Keratinocyte (primary cell): Measurements from ENCODE around the gene NRF1. TPM values are rescaled to one million over a fixed set of nuclear protein-coding genes. Genes with fewer than 3 reads are reported as not detected.

Experiments used
- DNase-seq: peaks from one replicate; pipeline ENCODE4 v3.0.0-alpha.2; 2011; ENCODE audit warnings: low read depth, missing footprints, low spot score
- FAIRE-seq: peaks from 2 replicates; lab custom pipeline; 2011; peaks lifted over from hg19 to GRCh38; lab: Jason Lieb, UNC
- H2AFZ ChIP-seq: 2 replicates; pipeline ENCODE4 v1.6.0; 2012; ENCODE audit warnings: low read length, control low read depth, inconsistent platforms; ENCODE audit not compliant: control insufficient read depth
- H3K27ac ChIP-seq: 2 replicates; pipeline ENCODE4 v1.5.1; 2011; ENCODE audit warnings: low read length; ENCODE audit not compliant: control insufficient read depth, insufficient read depth
- H3K27me3 ChIP-seq: 3 replicates; pipeline ENCODE4 v1.6.0; 2011; ENCODE audit warnings: low read length; ENCODE audit not compliant: control insufficient read depth, insufficient read depth; ENCODE audit errors: extremely low read depth
- H3K36me3 ChIP-seq, 2 experiments: 2 replicates in 1 of 2; 3 replicates in 1 of 2; pipeline ENCODE4 v1.5.1; 2011; ENCODE audit warnings: low read length in 2 of 2, mild to moderate bottlenecking in 1 of 2; ENCODE audit not compliant: control insufficient read depth in 2 of 2, insufficient read depth in 2 of 2; ENCODE audit errors: extremely low read depth in 1 of 2
- H3K4me1 ChIP-seq: 3 replicates; pipeline ENCODE4 v1.5.1; 2011; ENCODE audit warnings: low read length; ENCODE audit not compliant: control insufficient read depth, insufficient read depth; ENCODE audit errors: extremely low read depth
- H3K4me2 ChIP-seq: 3 replicates; pipeline ENCODE4 v1.6.0; 2011; ENCODE audit warnings: low read depth, low read length; ENCODE audit not compliant: control insufficient read depth, insufficient read depth; ENCODE audit errors: extremely low read depth
- H3K4me3 ChIP-seq, 3 experiments: fragments of 200-600 bp in 1 of 3; sonication (generic) in 1 of 3; 2 replicates in 2 of 3; 3 replicates in 1 of 3; pipeline ENCODE4 v1.5.1; 2011 to 2016; ENCODE audit warnings: low read length in 3 of 3, mild to moderate bottlenecking in 3 of 3, control low read depth in 2 of 3, inconsistent platforms in 1 of 3, low read depth in 1 of 3, mixed read lengths in 1 of 3, mixed run types in 1 of 3, moderate library complexity in 1 of 3; ENCODE audit not compliant: control insufficient read depth in 2 of 3, insufficient read depth in 2 of 3; ENCODE audit errors: extremely low read depth in 1 of 3
- H3K79me2 ChIP-seq: 2 replicates; pipeline ENCODE4 v1.6.0; 2012; ENCODE audit warnings: low read length; ENCODE audit not compliant: control insufficient read depth, insufficient read depth
- H3K9ac ChIP-seq: 3 replicates; pipeline ENCODE4 v1.6.0; 2011; ENCODE audit warnings: low read length; ENCODE audit not compliant: control insufficient read depth, insufficient read depth; ENCODE audit errors: extremely low read depth
- H3K9me1 ChIP-seq: 3 replicates; pipeline ENCODE4 v1.6.0; 2011; ENCODE audit warnings: low read length; ENCODE audit not compliant: control insufficient read depth, insufficient read depth; ENCODE audit errors: extremely low read depth
- H3K9me3 ChIP-seq: 2 replicates; pipeline ENCODE4 v1.5.1; 2012; ENCODE audit warnings: low read depth, low read length; ENCODE audit not compliant: control insufficient read depth
- H4K20me1 ChIP-seq: 3 replicates; pipeline ENCODE4 v1.6.0; 2011; ENCODE audit warnings: low read length; ENCODE audit not compliant: control insufficient read depth, insufficient read depth; ENCODE audit errors: extremely low read depth
- CTCF ChIP-seq, 3 experiments: IDR thresholded peaks in 1 of 3; conservative IDR thresholded peaks in 1 of 3; optimal IDR thresholded peaks in 1 of 3; 2 replicates in 2 of 3; 3 replicates in 1 of 3; pipeline versions ENCODE3 to v1.5.1; 2011; ENCODE audit warnings: low read length in 3 of 3, mild to moderate bottlenecking in 3 of 3, moderate library complexity in 2 of 3, control low read depth in 1 of 3, inconsistent platforms in 1 of 3; ENCODE audit not compliant: insufficient read depth in 2 of 3; ENCODE audit errors: extremely low read depth in 1 of 3
- EZH2 ChIP-seq: IDR thresholded peaks from one replicate; pipeline ENCODE4 v1.6.1; 2012; ENCODE audit warnings: inconsistent platforms, mild to moderate bottlenecking, low read length, moderate library complexity
- dilution Hi-C: fragments of 300-500 bp; cut with MboI; formaldehyde crosslinking; loops from one replicate; pipeline ENCODE4 v1.7.0; 2020; ENCODE audit warnings: low sequenced_read_pairs; ENCODE audit not compliant: extremely low pct_ligation_motif_present
- polyA plus RNA-seq, 5 experiments: library from polyadenylated mRNA; depleted of rRNA in 3 of 5; stranded (reverse) in 3 of 5; stranded (forward) in 1 of 5; unstranded in 1 of 5; fragments of >200 nt; gene quantifications; 1 replicate in 1 of 5; 2 replicates in 3 of 5; 3 replicates in 1 of 5; pipeline versions ENCODE4 v1.2.1 to v1.2.3, GENCODE V29; 2011 to 2012; ENCODE audit warnings: missing spikeins in 2 of 5, low read depth in 1 of 5, low replicate concordance in 1 of 5

Gene NRF1
- polyA plus RNA-seq, 1 donor (not counting 4 experiments of a cell fraction or from before 2014, with no cell fraction given) = 12.6 TPM

GRCh38 chr7:129774359-129774758 lies 162.8 kb downstream of the NRF1 start:
- DNase-seq = no peak
- Histone ChIP-seq H3K4me1 (peaks cover 7% of the 10 kb centered on the region), H2AFZ (no peak overlapping the region), H3K27me3 (no peaks in the 10 kb centered on the region), H3K27ac (no peak overlapping the region), H3K9me3 (no peaks in the 10 kb centered on the region), H3K36me3 (peaks cover 0 to 3% of the 10 kb centered on the region in 2 experiments), H3K79me2 (peaks cover 28% of the 10 kb centered on the region), H3K9ac (no peak overlapping the region), H3K4me2 (no peak overlapping the region), H3K9me1 (no peaks in the 10 kb centered on the region), H3K4me3 (no peak overlapping the region), H4K20me1 (peaks cover 8% of the 10 kb centered on the region)
- TF ChIP-seq CTCF (optimal IDR thresholded peaks at IDR 0.05 in 1 of 3, IDR thresholded peaks at IDR 0.05 in 1 of 3, conservative IDR thresholded peaks at IDR 0.05 in 1 of 3; ENCODE audit: extremely low read depth in 1 of 3, insufficient read depth in 2 of 3, low read length in 3 of 3) (no peak), EZH2 (no peak)
- no peak for FAIRE-seq
- dilution Hi-C loops = no loop called here

- Histone ChIP-seq H3K4me1 (peaks cover 7% of the 10 kb centered on the region), H4K20me1 (peaks cover 8% of the 10 kb centered on the region), H3K27ac (no peak overlapping the region), H3K36me3 (peaks cover 0 to 3% of the 10 kb centered on the region in 2 experiments), H3K4me3 (no peak overlapping the region), H3K9me1 (no peaks in the 10 kb centered on the region), H3K4me2 (no peak overlapping the region), H2AFZ (no peak overlapping the region), H3K27me3 (no peaks in the 10 kb centered on the region), H3K9ac (no peak overlapping the region), H3K79me2 (peaks cover 28% of the 10 kb centered on the region), H3K9me3 (no peaks in the 10 kb centered on the region)
- FAIRE-seq (no peak), DNase-seq (no peak)
- TF ChIP-seq CTCF (optimal IDR thresholded peaks at IDR 0.05 in 1 of 3, IDR thresholded peaks at IDR 0.05 in 1 of 3, conservative IDR thresholded peaks at IDR 0.05 in 1 of 3; ENCODE audit: extremely low read depth in 1 of 3, insufficient read depth in 2 of 3, low read length in 3 of 3) (no peak), EZH2 (no peak)
- dilution Hi-C loops = no loop called here
Observed at GRCh38 chr7:129774871-129775694, 163.6 kb downstream of the NRF1 start.
